ENCODE measurements around the gene BCR. TPM values are rescaled to one million over a fixed set of nuclear protein-coding genes. Genes with fewer than 3 reads are reported as not detected.

The BCR gene
- total and polyA plus RNA-seq, 2 experiments from 2014 or later: 38.8 to 42.2 TPM

DNA sequence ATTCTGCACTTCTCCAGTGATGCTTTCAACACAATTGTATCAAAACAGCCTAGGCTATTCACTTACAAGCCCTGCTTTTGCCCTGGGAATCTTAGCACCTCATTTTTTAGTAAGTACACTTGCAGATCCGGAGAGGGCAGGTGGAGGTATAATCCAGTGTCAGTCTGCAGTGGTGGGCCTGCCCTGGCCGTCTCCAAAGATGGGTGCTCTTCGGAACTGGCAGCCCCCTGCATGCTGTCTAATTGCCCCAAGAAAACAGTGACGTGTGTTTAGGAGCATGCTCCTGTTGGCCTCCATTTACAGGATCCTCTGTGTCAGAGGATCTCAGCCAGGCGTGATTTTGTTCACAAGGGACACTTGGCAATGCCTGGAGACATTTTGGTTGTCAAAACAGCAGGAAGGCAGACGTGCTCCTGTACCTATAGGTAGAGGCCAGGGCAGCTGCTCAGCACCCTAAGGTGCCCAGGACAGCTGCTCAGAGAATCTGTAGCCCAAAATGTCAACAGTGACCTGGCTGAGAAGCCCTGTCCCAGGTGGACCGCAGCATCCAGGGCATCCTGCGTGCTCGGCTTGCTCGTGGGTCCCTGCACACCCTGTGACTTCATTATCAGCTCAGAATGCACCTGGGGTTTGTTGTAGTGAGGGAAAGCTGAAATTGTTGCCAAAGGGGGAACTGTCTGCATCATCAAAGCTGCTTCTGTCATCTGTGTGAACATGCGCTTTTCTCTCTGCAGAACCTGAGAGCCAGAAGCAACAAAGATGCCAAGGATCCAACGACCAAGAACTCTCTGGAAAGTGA is 90.7 kb downstream of the BCR start:
- Histone ChIP-seq H3K4me2 (no peak overlapping the region), H2AFZ (no peak overlapping the region), H3K36me3 (replicated peaks; ENCODE audit: insufficient read depth, low read depth) (no peaks in the 10 kb centered on the region), H3K27me3 (no peaks in the 10 kb centered on the region), H3K27ac (no peak overlapping the region), H4K20me1 (ENCODE audit: insufficient read depth, poor library complexity, severe bottlenecking) (no peaks in the 10 kb centered on the region), H3K4me3 (no peak overlapping the region), H3K4me1 (ENCODE audit: insufficient read depth) (no peaks in the 10 kb centered on the region), H3K9me2 (replicated peaks; ENCODE audit: insufficient read depth) (no peaks in the 10 kb centered on the region), H3K9me3 (ENCODE audit: low read depth) (no peaks in the 10 kb centered on the region), H3K79me2 (no peaks in the 10 kb centered on the region)
- DNase-seq (ENCODE audit: low spot score): no peak
- WGBS (ENCODE audit: low lambda C conversion rate, missing lambda C conversion rate): 94% methylated on average over 12 of the region's 12 CpGs
- TF ChIP-seq, protein P1, sequence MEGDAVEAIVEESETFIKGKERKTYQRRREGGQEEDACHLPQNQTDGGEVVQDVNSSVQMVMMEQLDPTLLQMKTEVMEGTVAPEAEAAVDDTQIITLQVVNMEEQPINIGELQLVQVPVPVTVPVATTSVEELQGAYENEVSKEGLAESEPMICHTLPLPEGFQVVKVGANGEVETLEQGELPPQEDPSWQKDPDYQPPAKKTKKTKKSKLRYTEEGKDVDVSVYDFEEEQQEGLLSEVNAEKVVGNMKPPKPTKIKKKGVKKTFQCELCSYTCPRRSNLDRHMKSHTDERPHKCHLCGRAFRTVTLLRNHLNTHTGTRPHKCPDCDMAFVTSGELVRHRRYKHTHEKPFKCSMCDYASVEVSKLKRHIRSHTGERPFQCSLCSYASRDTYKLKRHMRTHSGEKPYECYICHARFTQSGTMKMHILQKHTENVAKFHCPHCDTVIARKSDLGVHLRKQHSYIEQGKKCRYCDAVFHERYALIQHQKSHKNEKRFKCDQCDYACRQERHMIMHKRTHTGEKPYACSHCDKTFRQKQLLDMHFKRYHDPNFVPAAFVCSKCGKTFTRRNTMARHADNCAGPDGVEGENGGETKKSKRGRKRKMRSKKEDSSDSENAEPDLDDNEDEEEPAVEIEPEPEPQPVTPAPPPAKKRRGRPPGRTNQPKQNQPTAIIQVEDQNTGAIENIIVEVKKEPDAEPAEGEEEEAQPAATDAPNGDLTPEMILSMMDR (IDR thresholded peaks at IDR 0.05; ENCODE audit: poor library complexity): no peak
- TF ChIP-seq EZH2 (IDR thresholded peaks at IDR 0.05; ENCODE audit: borderline replicate concordance): no peak
- TF ChIP-seq EZH2phosphoT487 (IDR thresholded peaks at IDR 0.05; ENCODE audit: low read depth, severe bottlenecking, unreplicated experiment): no peak

DNA sequence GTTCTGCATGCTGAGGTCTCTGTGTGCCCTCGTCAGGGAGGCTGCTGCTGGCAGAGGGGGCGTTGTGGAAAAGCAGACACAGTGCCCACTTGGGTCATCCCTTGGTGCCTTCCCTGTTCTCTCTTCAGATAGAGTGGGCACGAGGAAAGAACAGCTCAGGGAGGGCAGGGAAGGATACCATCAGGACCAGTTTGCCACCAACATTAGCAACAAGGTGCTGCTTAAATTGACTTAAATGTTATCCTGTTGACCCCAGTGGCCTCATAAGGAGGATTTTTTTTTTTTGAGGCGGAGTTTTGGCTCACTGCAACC is 91.2 kb downstream of the BCR start:
- DNase-seq (ENCODE audit: low spot score): no peak
- H3K36me3 ChIP-seq (replicated peaks; ENCODE audit: insufficient read depth, low read depth): no peaks in the 10 kb centered on the region
- H3K9me3 ChIP-seq (ENCODE audit: low read depth): no peaks in the 10 kb centered on the region
- no peaks in the 10 kb centered on the region for H4K20me1 ChIP-seq (ENCODE audit: insufficient read depth, poor library complexity, severe bottlenecking)
- H3K4me2 ChIP-seq: no peak overlapping the region
- no peaks in the 10 kb centered on the region for H3K4me1 ChIP-seq (ENCODE audit: insufficient read depth)
- H3K9me2 ChIP-seq (replicated peaks; ENCODE audit: insufficient read depth): no peaks in the 10 kb centered on the region
- WGBS (ENCODE audit: low lambda C conversion rate, missing lambda C conversion rate): 91% methylated on average over 4 of the region's 4 CpGs
- no peak overlapping the region for H2AFZ ChIP-seq
- H3K27ac ChIP-seq: no peak overlapping the region
- no peak overlapping the region for H3K4me3 ChIP-seq
- no peak for TF ChIP-seq EZH2 (IDR thresholded peaks at IDR 0.05; ENCODE audit: borderline replicate concordance)
- no peak for TF ChIP-seq EZH2phosphoT487 (IDR thresholded peaks at IDR 0.05; ENCODE audit: low read depth, severe bottlenecking, unreplicated experiment)
- TF ChIP-seq, protein P1 (IDR thresholded peaks at IDR 0.05; ENCODE audit: poor library complexity): no peak
- no peaks in the 10 kb centered on the region for H3K27me3 ChIP-seq
- H3K79me2 ChIP-seq: no peaks in the 10 kb centered on the region

DNA sequence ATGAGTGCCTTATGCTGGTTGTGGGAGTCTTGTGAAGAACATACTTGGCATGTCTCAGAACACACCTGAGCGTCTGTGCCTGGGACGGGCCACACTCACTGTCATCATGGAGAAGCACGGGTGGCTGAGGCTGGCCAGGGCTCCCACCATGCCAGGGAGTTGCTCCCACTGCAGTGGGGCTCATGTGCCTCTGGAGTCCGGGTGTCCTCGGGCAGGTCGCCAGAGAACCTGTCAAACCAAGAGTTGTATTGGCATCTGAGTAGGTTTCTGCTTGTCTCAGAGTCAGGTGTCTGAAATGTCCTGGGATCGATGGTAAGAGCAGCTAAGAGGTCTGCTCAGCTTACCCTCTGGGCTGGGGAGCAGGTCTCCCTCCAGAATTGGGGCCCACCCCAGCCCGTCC is 92.1 kb downstream of the BCR start:
- no peak for TF ChIP-seq EZH2phosphoT487 (IDR thresholded peaks at IDR 0.05; ENCODE audit: low read depth, severe bottlenecking, unreplicated experiment)
- TF ChIP-seq, protein P1 (IDR thresholded peaks at IDR 0.05; ENCODE audit: poor library complexity): no peak
- no peak for TF ChIP-seq EZH2 (IDR thresholded peaks at IDR 0.05; ENCODE audit: borderline replicate concordance)
- H3K36me3 ChIP-seq (replicated peaks; ENCODE audit: insufficient read depth, low read depth): no peaks in the 10 kb centered on the region
- WGBS (ENCODE audit: low lambda C conversion rate, missing lambda C conversion rate): 92% methylated on average over 8 of the region's 8 CpGs

More for the DNA sequence above, 92.1 kb downstream of the BCR start:
- H3K9me2 ChIP-seq (replicated peaks; ENCODE audit: insufficient read depth): no peaks in the 10 kb centered on the region
- no peak for DNase-seq (ENCODE audit: low spot score)
- no peaks in the 10 kb centered on the region for H3K9me3 ChIP-seq (ENCODE audit: low read depth)
- H3K4me3 ChIP-seq: no peak overlapping the region
- H3K79me2 ChIP-seq: no peaks in the 10 kb centered on the region
- no peaks in the 10 kb centered on the region for H3K27me3 ChIP-seq
- no peak overlapping the region for H3K27ac ChIP-seq
- no peak overlapping the region for H3K4me2 ChIP-seq
- no peaks in the 10 kb centered on the region for H4K20me1 ChIP-seq (ENCODE audit: insufficient read depth, poor library complexity, severe bottlenecking)
- H2AFZ ChIP-seq: no peak overlapping the region
- H3K4me1 ChIP-seq (ENCODE audit: insufficient read depth): no peaks in the 10 kb centered on the region

All from hepatocyte (in vitro differentiated cells).